D721Med (cell line): Measurements from ENCODE around the gene AADAC.
"Not testable (repeated sequence)": the region's sequence is repeated elsewhere in the genome, so short reads cannot be mapped to it uniquely, and the experiment has no call there.

Experiments
- DNase-seq: peaks from one replicate; pipeline ENCODE4 v3.0.0; 2011; ENCODE audit warnings: low spot score; ENCODE audit not compliant: insufficient read length
- FAIRE-seq: peaks from 2 replicates; lab custom pipeline; 2011; peaks lifted over from hg19 to GRCh38; lab: Jason Lieb, UNC
- CTCF ChIP-seq: IDR thresholded peaks from 2 replicates; pipeline ENCODE4 v1.5.1; 2012; ENCODE audit warnings: mild to moderate bottlenecking, control low read depth; ENCODE audit not compliant: insufficient read depth; ENCODE audit errors: missing control alignments

AADAC gene

GRCh38 chr3:151813799-151814198, at the start of gene AADAC:
Gene AADAC (plus strand): TSS chr3:151814116. CDS start chr3:151814163, 47 bp downstream.
- DNase-seq = no peak
- no peak for TF ChIP-seq CTCF
- FAIRE-seq = no peak

GRCh38 chr3:151764699-151765098, 49.2 kb upstream of the AADAC start:
- DNase-seq, FAIRE-seq: not testable (repeated sequence)

GRCh38 chr3:151765685-151766084, 48.2 kb upstream of the AADAC start:
- DNase-seq = no peak
- no peak for TF ChIP-seq CTCF
- FAIRE-seq = no peak

GRCh38 chr3:151766454-151766853, 47.5 kb upstream of the AADAC start:
- TF ChIP-seq CTCF = no peak
- DNase-seq (no peak), FAIRE-seq (no peak)

GRCh38 chr3:151768393-151768930, 45.5 kb upstream of the AADAC start:
- FAIRE-seq (no peak), DNase-seq (no peak)

GRCh38 chr3:151769175-151769574, 44.7 kb upstream of the AADAC start:
- no peak for FAIRE-seq
- no peak for DNase-seq
- TF ChIP-seq CTCF = no peak

More at GRCh38 chr3:151768393-151768930, 45.5 kb upstream of the AADAC start:
- TF ChIP-seq CTCF = no peak

- DNase-seq (no peak), FAIRE-seq (no peak)
- TF ChIP-seq CTCF = no peak
Observed at GRCh38 chr3:151770956-151771355, 43.0 kb upstream of the AADAC start.
